Measurements from ENCODE around the gene IGF2BP1. TPM values are rescaled to one million over a fixed set of nuclear protein-coding genes. Genes with fewer than 3 reads are reported as not detected.
"Not testable (repeated sequence)": the region's sequence is repeated elsewhere in the genome, so short reads cannot be mapped to it uniquely, and the experiment has no call there.

Gene IGF2BP1
- total RNA-seq, 1 experiment from 2014 or later = not detected

DNA sequence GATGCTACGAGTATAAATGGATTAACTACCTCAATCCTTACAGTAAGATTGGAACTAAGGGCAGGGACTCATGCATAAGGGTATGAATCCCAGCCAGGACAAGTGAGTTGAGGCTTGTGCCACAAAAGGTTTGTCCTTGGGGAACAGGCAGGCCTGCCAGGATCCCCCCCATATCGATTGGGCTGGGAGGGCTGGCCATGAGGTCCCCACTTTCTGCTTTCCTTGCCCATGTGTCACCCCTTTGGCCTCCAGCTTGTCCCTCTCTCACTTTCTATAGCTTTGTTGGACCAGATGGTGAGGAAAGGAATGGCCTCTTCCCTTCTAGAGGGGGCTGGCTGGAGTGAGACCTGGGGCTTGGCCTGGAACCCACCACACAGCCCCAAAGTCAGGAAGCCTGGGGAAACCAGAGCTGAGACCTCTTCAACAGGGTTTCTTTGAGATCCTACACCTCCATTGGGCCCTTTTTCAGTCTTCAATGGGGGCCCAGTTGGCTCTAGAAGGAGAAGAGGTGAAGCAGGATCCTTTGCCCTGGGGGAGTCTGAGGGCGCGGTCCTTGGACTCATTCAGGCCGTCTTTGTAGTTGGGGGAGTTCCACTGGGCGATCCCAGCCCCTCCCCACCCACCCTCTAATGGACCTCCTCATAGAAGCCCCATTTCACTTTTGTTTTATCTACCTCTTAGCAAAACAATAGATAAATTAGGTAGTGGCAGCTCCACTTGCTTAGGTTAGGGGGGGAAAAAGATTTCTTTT, 57.3 kb downstream of the IGF2BP1 start:
- DNase-seq (ENCODE audit: low spot score) = no peak

GRCh38 chr17:49055181-49055927, 58.2 kb downstream of the IGF2BP1 start:
- DNase-seq (ENCODE audit: low spot score) = no peak

- no peak for DNase-seq (ENCODE audit: low spot score)
These were observed 64.3 kb downstream of the IGF2BP1 start for GRCh38 chr17:49061524-49061943.

GRCh38 chr17:49063652-49064051, 66.5 kb downstream of the IGF2BP1 start:
- DNase-seq (ENCODE audit: low spot score) = no peak

- DNase-seq (ENCODE audit: low spot score) = no peak
These were observed 70.0 kb downstream of the IGF2BP1 start for GRCh38 chr17:49067163-49067562.

GRCh38 chr17:49069585-49070273, 72.5 kb downstream of the IGF2BP1 start:
- no peak for DNase-seq (ENCODE audit: low spot score)

DNA sequence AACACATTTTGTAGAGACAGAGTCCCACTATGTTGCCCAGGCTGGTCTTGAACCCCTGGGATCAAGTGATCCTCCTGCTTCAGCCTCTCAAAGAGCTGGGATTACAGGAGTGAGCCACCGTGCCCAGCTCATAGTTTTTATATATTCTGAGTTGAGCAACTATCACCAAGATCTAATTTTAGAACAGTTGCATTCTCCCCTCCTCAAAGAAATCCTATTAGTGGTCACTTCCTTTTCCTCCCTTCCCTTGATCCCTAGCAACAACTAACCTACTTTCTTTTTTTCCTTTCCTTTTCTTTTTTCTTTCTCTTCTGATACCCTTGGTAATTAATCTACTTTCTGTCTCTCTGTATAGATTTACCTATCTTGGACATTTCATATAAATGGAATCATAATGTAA, 73.9 kb downstream of the IGF2BP1 start:
- no peak for DNase-seq (ENCODE audit: low spot score)

GRCh38 chr17:49074851-49075540, 77.8 kb downstream of the IGF2BP1 start:
- no peak for DNase-seq (ENCODE audit: low spot score)

DNA sequence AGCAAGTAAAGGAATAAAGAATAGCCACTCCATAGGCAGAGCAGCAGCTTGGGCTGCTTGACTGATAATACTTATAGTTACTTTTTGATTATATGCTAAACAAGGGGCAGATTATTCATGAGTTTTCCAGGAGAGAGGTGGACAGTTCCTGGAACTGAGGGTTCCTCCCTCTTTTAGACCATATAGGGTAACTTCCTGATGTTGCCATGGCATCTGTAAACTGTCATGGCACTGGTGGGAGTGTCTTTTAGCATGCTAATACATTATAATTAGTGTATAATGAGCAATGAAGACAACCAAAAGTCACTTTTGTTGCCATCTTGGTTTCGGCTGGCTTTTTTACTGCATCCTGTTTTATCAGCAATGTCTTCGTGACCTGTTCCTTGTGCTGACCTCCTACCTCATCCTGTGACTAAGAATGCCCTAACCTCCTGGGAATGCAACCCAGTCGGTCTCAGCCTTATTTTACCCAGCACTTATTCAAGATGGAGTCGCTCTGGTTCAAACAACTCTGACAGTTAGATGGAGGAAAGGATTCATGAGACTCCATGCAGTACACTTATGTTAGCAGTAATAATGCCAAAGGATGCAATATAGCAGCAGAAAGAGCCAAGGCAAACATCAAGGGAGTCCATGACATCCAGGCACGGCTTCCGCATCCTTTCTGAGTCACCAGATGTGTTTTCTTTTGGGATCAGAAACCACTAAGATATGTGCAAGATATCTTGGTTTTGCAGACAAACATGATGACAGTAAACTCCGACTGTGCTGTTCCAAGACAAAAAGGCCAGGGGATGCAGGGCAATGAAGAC, 79.6 kb downstream of the IGF2BP1 start:
- DNase-seq (ENCODE audit: low spot score) = no peak

DNA sequence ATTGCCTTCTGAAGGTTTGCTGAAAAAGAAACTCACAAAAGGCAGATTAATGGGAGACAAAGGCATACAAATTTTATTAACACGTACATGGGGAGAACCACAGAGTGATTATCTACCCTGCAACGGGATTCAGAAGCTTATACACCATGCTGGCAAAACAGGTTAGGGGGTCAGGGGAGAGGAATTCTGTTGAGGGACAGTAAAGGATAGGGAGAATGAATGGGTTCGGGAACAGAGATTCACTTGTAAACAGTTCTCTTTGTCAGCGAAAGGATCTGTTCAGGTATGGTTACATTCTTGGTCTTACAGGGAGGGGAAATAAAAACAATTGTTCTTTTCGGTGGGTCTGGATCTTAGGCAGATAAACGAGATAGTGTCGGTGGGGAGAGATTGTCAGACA, 81.1 kb downstream of the IGF2BP1 start:
- no peak for DNase-seq (ENCODE audit: low spot score)

- DNase-seq (ENCODE audit: low spot score) = no peak
These were observed 82.9 kb downstream of the IGF2BP1 start for GRCh38 chr17:49079840-49080663.

DNA sequence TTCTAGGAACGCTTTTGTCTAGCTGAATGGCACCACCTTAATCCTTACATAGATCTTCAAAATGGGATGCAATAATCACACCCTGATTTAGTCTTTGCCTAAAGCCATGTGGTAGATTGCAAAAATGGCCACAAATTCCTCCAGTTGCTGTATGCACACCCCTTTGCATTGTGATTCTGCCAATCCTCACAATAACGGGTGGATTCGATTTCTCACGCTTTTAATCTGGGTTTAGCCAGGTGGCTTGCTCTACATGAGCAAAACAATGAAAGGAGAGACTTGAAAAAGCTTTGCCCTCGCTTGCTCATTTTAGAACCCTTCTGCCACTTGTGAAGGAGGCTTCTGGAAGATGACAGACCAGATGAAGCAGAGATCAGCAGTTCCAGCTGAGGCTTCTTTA, 85.0 kb downstream of the IGF2BP1 start:
- no peak for DNase-seq (ENCODE audit: low spot score)

GRCh38 chr17:49085046-49085445, 87.9 kb downstream of the IGF2BP1 start:
- DNase-seq (ENCODE audit: low spot score) = not testable (repeated sequence)

DNA sequence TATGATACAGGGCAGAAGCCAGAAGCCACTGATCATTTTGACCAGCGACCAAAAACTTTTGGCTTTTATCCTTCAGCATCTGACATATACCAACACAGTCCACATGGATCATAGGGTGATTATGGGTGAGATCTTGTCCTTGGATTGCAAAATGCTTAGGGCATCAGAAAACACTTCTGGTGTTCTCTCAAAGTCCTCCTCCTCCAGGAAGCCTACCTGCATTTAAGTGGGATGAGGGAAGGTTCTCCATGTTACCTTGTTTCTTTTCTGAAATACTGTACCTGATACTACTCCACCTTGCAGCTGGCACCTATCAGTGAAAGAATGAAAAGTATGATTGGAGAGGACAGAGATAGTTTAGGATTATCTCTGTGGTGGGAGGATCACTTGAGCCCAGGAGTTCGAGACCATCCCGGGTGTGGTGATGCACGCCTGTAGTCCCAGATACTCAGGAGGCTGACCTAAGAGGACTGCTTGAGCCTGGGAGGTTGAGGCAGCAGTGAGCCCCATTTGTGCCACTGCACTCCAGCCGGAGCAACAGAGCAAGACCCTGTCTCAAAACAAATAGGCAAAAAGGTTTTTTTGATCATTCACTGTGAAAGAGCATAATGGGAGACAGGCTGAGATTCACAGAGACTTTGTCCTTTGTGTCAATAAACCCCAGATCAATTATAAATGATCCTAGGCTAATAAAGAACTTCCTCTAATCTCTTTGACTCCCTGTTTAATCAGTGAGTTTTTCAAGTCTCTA, 88.6 kb downstream of the IGF2BP1 start:
- no peak for DNase-seq (ENCODE audit: low spot score)

GRCh38 chr17:49086316-49086605, 89.1 kb downstream of the IGF2BP1 start:
- no peak for DNase-seq (ENCODE audit: low spot score)

DNA sequence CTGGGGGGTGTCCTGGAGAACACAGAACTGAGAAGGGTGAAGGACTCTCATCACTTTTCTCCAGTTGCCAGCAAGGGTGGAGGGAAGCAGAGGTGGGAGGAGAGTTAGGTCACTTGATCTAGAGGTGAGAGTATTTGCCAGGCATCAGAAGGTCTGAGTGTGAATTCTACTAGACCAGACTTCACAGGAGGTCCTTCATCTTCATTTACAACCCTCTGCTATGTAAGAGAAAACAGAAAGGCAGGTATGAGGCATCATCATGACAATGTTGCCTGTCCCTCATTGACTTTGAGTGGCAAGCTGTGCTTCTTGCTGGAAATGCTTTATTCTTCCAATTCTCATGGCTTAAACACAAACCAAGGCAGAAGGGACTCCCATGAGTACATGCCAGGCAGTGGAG, 89.5 kb downstream of the IGF2BP1 start:
- DNase-seq (ENCODE audit: low spot score) = no peak

DNA sequence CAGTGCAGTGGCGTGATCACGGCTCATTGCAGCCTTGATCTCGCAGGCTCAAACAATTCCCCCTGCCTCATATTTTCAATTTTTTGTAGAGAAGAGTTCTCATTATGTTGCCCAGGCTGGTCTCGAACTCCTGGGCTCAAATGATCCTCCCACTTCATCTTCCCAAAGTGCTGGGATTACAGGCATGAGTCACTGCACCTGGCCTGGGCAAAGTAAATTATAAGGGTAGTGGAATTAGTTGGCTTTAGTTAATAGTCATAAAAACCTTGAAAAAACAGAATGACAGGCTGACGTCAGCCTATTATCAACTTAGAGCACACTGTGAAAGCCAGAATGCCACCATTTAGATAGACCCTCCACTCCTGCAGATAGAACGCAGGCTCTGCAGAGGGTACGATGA, 91.9 kb downstream of the IGF2BP1 start:
- DNase-seq (ENCODE audit: low spot score) = no peak

GRCh38 chr17:49090878-49091594, 93.9 kb downstream of the IGF2BP1 start:
- no peak for DNase-seq (ENCODE audit: low spot score)

DNA sequence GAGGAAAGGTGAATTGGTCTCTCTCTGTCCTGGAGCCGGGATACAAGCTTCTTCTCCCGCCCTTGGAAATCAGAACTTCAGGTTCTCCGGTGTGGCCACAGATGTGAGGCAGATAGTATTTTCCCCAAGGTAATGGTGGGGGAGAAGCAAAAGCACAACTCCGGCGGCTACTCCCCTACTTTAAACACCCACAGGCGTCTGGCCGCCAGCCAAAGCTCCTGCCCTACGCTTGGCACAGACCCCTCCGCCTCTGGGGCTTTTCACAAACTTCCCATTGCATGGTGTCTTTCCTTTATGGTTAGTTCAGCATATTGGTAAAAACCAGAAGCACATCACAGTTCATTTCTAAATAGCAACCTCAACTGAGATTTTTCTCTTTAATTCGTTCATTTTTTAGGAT, 95.9 kb downstream of the IGF2BP1 start:
- peak; percentile 1 for DNase-seq (ENCODE audit: low spot score)

Data from HT-29 (cell line).